ENCODE results near the gene LRMDA. TPM values are rescaled to one million over a fixed set of nuclear protein-coding genes. Genes with fewer than 3 reads are reported as not detected.

LRMDA gene
- total RNA-seq, 2 experiments from 2014 or later: not detected

- ChIA-PET POLR2A (no interaction called here), CTCF (no interaction called here)
Measured at GRCh38 chr10:75527542-75527941, 96.1 kb downstream of the LRMDA start.

GRCh38 chr10:75528392-75528791, 97.0 kb downstream of the LRMDA start:
- POLR2A ChIA-PET: no interaction called here
- CTCF ChIA-PET: no interaction called here

GRCh38 chr10:75530299-75530698, 98.9 kb downstream of the LRMDA start:
- POLR2A ChIA-PET: no interaction called here
- CTCF ChIA-PET: no interaction called here

- POLR2A ChIA-PET: no interaction called here
Measured at GRCh38 chr10:75531571-75532031, 100.2 kb downstream of the LRMDA start.

GRCh38 chr10:75532253-75532924, 101.0 kb downstream of the LRMDA start:
- CTCF ChIA-PET: no interaction called here

More at GRCh38 chr10:75531571-75532031, 100.2 kb downstream of the LRMDA start:
- CTCF ChIA-PET: no interaction called here

GRCh38 chr10:75538144-75538543, 106.7 kb downstream of the LRMDA start:
- CTCF ChIA-PET: no interaction called here
- POLR2A ChIA-PET: no interaction called here

More at GRCh38 chr10:75532253-75532924, 101.0 kb downstream of the LRMDA start:
- POLR2A ChIA-PET: no interaction called here

- CTCF ChIA-PET: no interaction called here
- POLR2A ChIA-PET: no interaction called here
Measured at GRCh38 chr10:75538765-75539164, 107.3 kb downstream of the LRMDA start.

- ChIA-PET CTCF (no interaction called here), POLR2A (no interaction called here)
Measured at GRCh38 chr10:75540357-75540966, 109.0 kb downstream of the LRMDA start.

GRCh38 chr10:75540981-75541380, 109.6 kb downstream of the LRMDA start:
- ChIA-PET CTCF (no interaction called here), POLR2A (no interaction called here)

GRCh38 chr10:75541411-75541810, 110.0 kb downstream of the LRMDA start:
- CTCF ChIA-PET: no interaction called here
- POLR2A ChIA-PET: no interaction called here

- ChIA-PET CTCF (no interaction called here), POLR2A (no interaction called here)
Measured at GRCh38 chr10:75542084-75542483, 110.7 kb downstream of the LRMDA start.

GRCh38 chr10:75542906-75543305, 111.5 kb downstream of the LRMDA start:
- ChIA-PET POLR2A (no interaction called here), CTCF (no interaction called here)

GRCh38 chr10:75544386-75544785, 113.0 kb downstream of the LRMDA start:
- POLR2A ChIA-PET: no interaction called here

GRCh38 chr10:75544993-75545706, 113.7 kb downstream of the LRMDA start:
- ChIA-PET POLR2A (no interaction called here), CTCF (no interaction called here)

More at GRCh38 chr10:75544386-75544785, 113.0 kb downstream of the LRMDA start:
- CTCF ChIA-PET: no interaction called here

- POLR2A ChIA-PET: no interaction called here
Measured at GRCh38 chr10:75546004-75546403, 114.6 kb downstream of the LRMDA start.

GRCh38 chr10:75547391-75548298, 116.2 kb downstream of the LRMDA start:
- POLR2A ChIA-PET: no interaction called here
- CTCF ChIA-PET: no interaction called here

More at GRCh38 chr10:75546004-75546403, 114.6 kb downstream of the LRMDA start:
- CTCF ChIA-PET: no interaction called here

- CTCF ChIA-PET: no interaction called here
Measured at GRCh38 chr10:75548356-75548755, 116.9 kb downstream of the LRMDA start.

GRCh38 chr10:75550191-75550590, 118.8 kb downstream of the LRMDA start:
- ChIA-PET CTCF (no interaction called here), POLR2A (no interaction called here)

More at GRCh38 chr10:75548356-75548755, 116.9 kb downstream of the LRMDA start:
- POLR2A ChIA-PET: no interaction called here

- CTCF ChIA-PET: no interaction called here
- POLR2A ChIA-PET: no interaction called here
Measured at GRCh38 chr10:75552171-75552570, 120.7 kb downstream of the LRMDA start.

GRCh38 chr10:75553550-75553949, 122.1 kb downstream of the LRMDA start:
- POLR2A ChIA-PET: no interaction called here
- CTCF ChIA-PET: no interaction called here
